Midbrain (tissue), 1 donor: ENCODE data around the gene ANO9.
"Not testable (repeated sequence)": the region's sequence is repeated elsewhere in the genome, so short reads cannot be mapped to it uniquely, and the experiment has no call there.

Experiments used
- DNase-seq: peaks from one replicate; lab custom pipeline; 2025; lab: John Stamatoyannopoulos, UW

Gene ANO9

GRCh38 chr11:416051-416756, 25.6 kb downstream of the ANO9 start:
- no peak for DNase-seq

GRCh38 chr11:415640-416041, 26.2 kb downstream of the ANO9 start:
- no peak for DNase-seq

GRCh38 chr11:414318-414857, 27.4 kb downstream of the ANO9 start:
- DNase-seq: no peak

- DNase-seq: no peak
Measured at GRCh38 chr11:413120-414081, 28.4 kb downstream of the ANO9 start.

GRCh38 chr11:412641-413119, 29.1 kb downstream of the ANO9 start:
- DNase-seq: no peak

GRCh38 chr11:411520-411919, 30.3 kb downstream of the ANO9 start:
- not testable (repeated sequence) for DNase-seq

- not testable (repeated sequence) for DNase-seq
Measured at GRCh38 chr11:410711-411110, 31.1 kb downstream of the ANO9 start.

- no peak for DNase-seq
Measured at GRCh38 chr11:409600-410483, 32.0 kb downstream of the ANO9 start.

GRCh38 chr11:409008-409599, 32.7 kb downstream of the ANO9 start:
- DNase-seq: no peak

GRCh38 chr11:408154-409007, 33.4 kb downstream of the ANO9 start:
- no peak for DNase-seq

- DNase-seq: no peak
Measured at GRCh38 chr11:407651-408123, 34.1 kb downstream of the ANO9 start.

GRCh38 chr11:406796-407650, 34.8 kb downstream of the ANO9 start:
- peak; percentile 66 for DNase-seq

GRCh38 chr11:405954-406795, 35.6 kb downstream of the ANO9 start:
- no peak for DNase-seq

- DNase-seq: peak; percentile 16
Measured at GRCh38 chr11:405323-405953, 36.4 kb downstream of the ANO9 start.

- no peak for DNase-seq
Measured at GRCh38 chr11:404551-405264, 37.1 kb downstream of the ANO9 start.

- no peak for DNase-seq
Measured at GRCh38 chr11:403761-404431, 37.9 kb downstream of the ANO9 start.
